ENCODE measurements around the gene TOR1AIP1.

Gene TOR1AIP1

DNA sequence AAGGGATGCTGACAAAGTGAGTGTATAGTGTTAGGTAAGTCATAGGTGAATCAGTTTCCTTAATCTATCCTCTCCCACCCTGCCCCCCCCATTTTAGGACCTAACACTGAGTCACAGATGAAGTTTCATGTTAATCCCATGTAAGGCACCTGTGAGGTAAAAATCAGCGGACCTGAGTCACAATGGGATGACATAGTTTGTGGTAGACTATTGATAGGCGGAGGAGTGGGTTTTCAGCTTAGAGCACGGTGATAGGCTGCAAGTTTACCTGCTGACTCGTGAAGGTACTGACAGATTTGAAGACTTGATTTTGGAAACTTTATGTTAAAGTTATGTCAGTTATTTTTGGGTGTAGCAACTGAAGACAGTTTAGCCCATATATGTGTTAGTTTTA lies 1.7 kb downstream of the TOR1AIP1 start:
- peak overlapping the region; percentile 95 for H3K4me3 ChIP-seq (ENCODE audit: low read depth, low read length)
- TF ChIP-seq, protein P1, sequence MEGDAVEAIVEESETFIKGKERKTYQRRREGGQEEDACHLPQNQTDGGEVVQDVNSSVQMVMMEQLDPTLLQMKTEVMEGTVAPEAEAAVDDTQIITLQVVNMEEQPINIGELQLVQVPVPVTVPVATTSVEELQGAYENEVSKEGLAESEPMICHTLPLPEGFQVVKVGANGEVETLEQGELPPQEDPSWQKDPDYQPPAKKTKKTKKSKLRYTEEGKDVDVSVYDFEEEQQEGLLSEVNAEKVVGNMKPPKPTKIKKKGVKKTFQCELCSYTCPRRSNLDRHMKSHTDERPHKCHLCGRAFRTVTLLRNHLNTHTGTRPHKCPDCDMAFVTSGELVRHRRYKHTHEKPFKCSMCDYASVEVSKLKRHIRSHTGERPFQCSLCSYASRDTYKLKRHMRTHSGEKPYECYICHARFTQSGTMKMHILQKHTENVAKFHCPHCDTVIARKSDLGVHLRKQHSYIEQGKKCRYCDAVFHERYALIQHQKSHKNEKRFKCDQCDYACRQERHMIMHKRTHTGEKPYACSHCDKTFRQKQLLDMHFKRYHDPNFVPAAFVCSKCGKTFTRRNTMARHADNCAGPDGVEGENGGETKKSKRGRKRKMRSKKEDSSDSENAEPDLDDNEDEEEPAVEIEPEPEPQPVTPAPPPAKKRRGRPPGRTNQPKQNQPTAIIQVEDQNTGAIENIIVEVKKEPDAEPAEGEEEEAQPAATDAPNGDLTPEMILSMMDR (IDR thresholded peaks at IDR 0.05; ENCODE audit: low read depth, low read length), result no peak
- TF ChIP-seq POLR2A (IDR thresholded peaks at IDR 0.05; ENCODE audit: extremely low read depth, insufficient read length) (no peak), MYC (IDR thresholded peaks at IDR 0.05; ENCODE audit: low read depth, low read length) (no peak)
- TF ChIP-seq, protein P2, sequence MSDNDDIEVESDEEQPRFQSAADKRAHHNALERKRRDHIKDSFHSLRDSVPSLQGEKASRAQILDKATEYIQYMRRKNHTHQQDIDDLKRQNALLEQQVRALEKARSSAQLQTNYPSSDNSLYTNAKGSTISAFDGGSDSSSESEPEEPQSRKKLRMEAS (IDR thresholded peaks at IDR 0.05; ENCODE audit: low read depth, low read length), result no peak
- peak; percentile 30 for DNase-seq (ENCODE audit: low read depth)

DNA sequence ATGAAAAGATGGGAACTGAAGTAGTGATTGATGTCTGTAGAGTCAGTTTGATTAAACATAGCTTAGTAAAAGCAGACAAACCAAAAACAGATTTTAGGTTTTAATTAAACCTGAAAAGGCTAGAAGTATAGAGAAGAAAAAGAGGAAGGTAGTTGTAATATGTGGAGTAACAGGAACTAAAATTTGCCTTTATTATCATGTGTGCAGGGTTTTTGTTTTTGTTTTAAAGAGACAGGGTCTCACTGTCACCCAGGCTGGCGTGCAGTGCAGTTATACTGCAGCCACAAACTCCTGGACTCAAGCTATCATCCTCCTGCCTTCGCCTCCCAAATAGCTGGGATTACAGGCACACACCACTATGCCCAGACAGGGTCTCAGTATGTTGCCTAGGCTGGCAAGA lies 6.0 kb downstream of the TOR1AIP1 start:
- H3K4me3 ChIP-seq (ENCODE audit: low read depth, low read length), result peak overlapping the region; percentile 23
- TF ChIP-seq, protein P1 (IDR thresholded peaks at IDR 0.05; ENCODE audit: low read depth, low read length), result no peak
- TF ChIP-seq, protein P2 (IDR thresholded peaks at IDR 0.05; ENCODE audit: low read depth, low read length), result no peak
- TF ChIP-seq MYC (IDR thresholded peaks at IDR 0.05; ENCODE audit: low read depth, low read length) (no peak), POLR2A (IDR thresholded peaks at IDR 0.05; ENCODE audit: extremely low read depth, insufficient read length) (no peak)
- DNase-seq (ENCODE audit: low read depth), result peak; percentile 37

DNA sequence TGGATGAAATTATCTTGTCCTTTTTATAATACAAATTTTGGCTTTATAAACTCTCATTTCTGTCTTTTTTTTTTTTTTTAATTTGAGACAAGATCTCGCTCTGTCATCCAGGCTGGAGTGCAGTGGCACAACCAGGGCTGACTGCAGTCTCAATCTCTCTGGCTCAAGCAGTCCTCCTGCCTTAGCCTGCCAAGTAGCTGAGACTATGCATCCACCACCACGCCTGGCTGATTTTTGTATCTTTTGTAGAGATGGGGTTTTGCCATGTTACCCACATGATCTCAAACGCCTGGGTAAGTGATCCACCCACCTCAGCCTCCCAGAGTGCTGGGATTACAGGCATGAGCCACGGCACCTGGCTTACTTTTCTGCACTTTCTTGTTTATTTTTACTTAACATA lies 7.5 kb downstream of the TOR1AIP1 start:
- no peak for DNase-seq (ENCODE audit: low read depth)
- TF ChIP-seq POLR2A (IDR thresholded peaks at IDR 0.05; ENCODE audit: extremely low read depth, insufficient read length) (no peak), MYC (IDR thresholded peaks at IDR 0.05; ENCODE audit: low read depth, low read length) (no peak)
- TF ChIP-seq, protein P1 (IDR thresholded peaks at IDR 0.05; ENCODE audit: low read depth, low read length), result no peak
- TF ChIP-seq, protein P2 (IDR thresholded peaks at IDR 0.05; ENCODE audit: low read depth, low read length), result no peak

DNA sequence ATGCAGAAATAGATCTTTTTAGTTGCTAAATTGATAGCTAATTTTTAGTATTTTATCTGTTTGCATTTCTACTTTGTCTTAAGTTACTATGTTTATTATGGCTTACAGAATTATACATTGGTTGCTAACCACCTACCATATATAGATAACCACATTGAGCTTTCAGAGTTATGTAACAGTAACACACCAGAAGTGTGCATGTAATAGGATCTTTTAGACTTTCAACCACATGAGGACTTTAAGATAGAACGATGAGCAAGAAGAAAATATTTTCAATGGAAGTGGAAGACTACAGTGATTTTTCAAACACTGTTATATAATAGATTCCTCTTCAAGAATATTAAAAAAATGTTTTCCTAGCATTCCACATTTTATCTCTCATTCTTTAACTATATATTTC lies 28.8 kb downstream of the TOR1AIP1 start:
- TF ChIP-seq, protein P1 (IDR thresholded peaks at IDR 0.05; ENCODE audit: low read depth, low read length), result no peak
- TF ChIP-seq, protein P2 (IDR thresholded peaks at IDR 0.05; ENCODE audit: low read depth, low read length), result no peak
- TF ChIP-seq MYC (IDR thresholded peaks at IDR 0.05; ENCODE audit: low read depth, low read length), result no peak
- TF ChIP-seq POLR2A (IDR thresholded peaks at IDR 0.05; ENCODE audit: extremely low read depth, insufficient read length), result no peak
- H3K4me3 ChIP-seq (ENCODE audit: low read depth, low read length), result no peak overlapping the region
- no peak for DNase-seq (ENCODE audit: low read depth)

More for the DNA sequence above, 7.5 kb downstream of the TOR1AIP1 start:
- H3K4me3 ChIP-seq (ENCODE audit: low read depth, low read length), result no peak overlapping the region

DNA sequence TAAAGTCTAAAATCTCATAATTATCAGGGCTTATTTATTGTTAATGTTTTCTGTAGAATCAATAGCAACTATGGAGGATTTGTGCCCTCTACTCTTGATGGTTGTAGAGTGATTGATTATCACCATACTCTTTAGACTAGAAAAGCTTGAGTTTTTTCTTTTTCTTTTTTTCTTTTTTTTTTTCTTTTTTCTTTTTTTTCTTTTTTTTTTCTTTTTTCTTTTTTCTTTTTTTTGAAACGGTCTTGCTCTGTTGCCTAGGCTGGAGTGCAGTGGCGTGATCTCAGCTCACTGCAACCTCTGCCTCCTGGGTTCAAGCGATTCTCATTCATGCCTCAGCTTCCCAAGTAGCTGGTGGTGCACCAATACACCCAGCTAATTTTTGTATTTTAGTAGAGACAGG lies 29.7 kb downstream of the TOR1AIP1 start:
- no peak for DNase-seq (ENCODE audit: low read depth)
- no peak overlapping the region for H3K4me3 ChIP-seq (ENCODE audit: low read depth, low read length)
- TF ChIP-seq, protein P1 (IDR thresholded peaks at IDR 0.05; ENCODE audit: low read depth, low read length), result no peak
- TF ChIP-seq, protein P2 (IDR thresholded peaks at IDR 0.05; ENCODE audit: low read depth, low read length), result no peak
- TF ChIP-seq MYC (IDR thresholded peaks at IDR 0.05; ENCODE audit: low read depth, low read length) (no peak), POLR2A (IDR thresholded peaks at IDR 0.05; ENCODE audit: extremely low read depth, insufficient read length) (no peak)

Measured in NB4 (cell line).